DOHH2 (cell line): ENCODE measurements around the gene TMEM87A.

ENCODE experiments used
- H3F3A ChIP-seq: fragments of 200-600 bp; sonication (generic), shearing (Covaris generic); 2 replicates; pipeline ENCODE4 v1.6.0; 2016; ENCODE audit warnings: antibody characterized with exemption, mild to moderate bottlenecking; ENCODE audit not compliant: control insufficient read depth, insufficient read depth
- H3K27ac ChIP-seq: fragments of 200-600 bp; sonication (generic); 2 replicates; pipeline ENCODE4 v1.5.1; 2014; ENCODE audit warnings: low read depth, mild to moderate bottlenecking, low read length, moderate library complexity
- H3K27me3 ChIP-seq: fragments of 200-600 bp; sonication (generic); 2 replicates; pipeline ENCODE4 v1.6.1; 2014; ENCODE audit warnings: mild to moderate bottlenecking, low read length, mixed read lengths; ENCODE audit not compliant: control insufficient read depth
- H3K36me3 ChIP-seq: fragments of 200-600 bp; sonication (generic); 2 replicates; pipeline ENCODE4 v1.6.1; 2014; ENCODE audit warnings: mild to moderate bottlenecking, low read length, moderate library complexity, mixed read lengths; ENCODE audit not compliant: control insufficient read depth
- H3K4me1 ChIP-seq: fragments of 200-600 bp; sonication (generic); 2 replicates; pipeline ENCODE4 v1.6.1; 2014; ENCODE audit warnings: mild to moderate bottlenecking, low read length, mixed read lengths; ENCODE audit not compliant: control insufficient read depth
- H3K4me2 ChIP-seq: fragments of 200-600 bp; sonication (generic); 2 replicates; pipeline ENCODE4 v1.6.0; 2014; ENCODE audit warnings: mild to moderate bottlenecking, low read length, moderate library complexity
- H3K4me3 ChIP-seq: fragments of 200-600 bp; sonication (generic); 2 replicates; pipeline ENCODE4 v1.5.1; 2014; ENCODE audit warnings: mild to moderate bottlenecking, low read length, mixed read lengths
- H3K79me2 ChIP-seq: fragments of 200-600 bp; sonication (generic); 2 replicates; pipeline ENCODE4 v1.6.1; 2014; ENCODE audit warnings: mild to moderate bottlenecking, low read length, mixed read lengths; ENCODE audit not compliant: control insufficient read depth
- H3K9me2 ChIP-seq: fragments of 200-600 bp; sonication (generic); replicated peaks from 2 replicates; pipeline ENCODE4 v1.6.1; 2014; ENCODE audit warnings: mild to moderate bottlenecking, low read length, mixed read lengths; ENCODE audit not compliant: control insufficient read depth
- H3K9me3 ChIP-seq: fragments of 200-600 bp; sonication (generic); 2 replicates; pipeline ENCODE4 v1.6.1; 2014; ENCODE audit warnings: antibody characterized with exemption, low read length, mixed read lengths; ENCODE audit not compliant: control insufficient read depth, insufficient read depth
- H4K20me1 ChIP-seq: fragments of 200-600 bp; sonication (generic); 2 replicates; pipeline ENCODE4 v1.6.0; 2014; ENCODE audit warnings: low read depth, mild to moderate bottlenecking, antibody characterized with exemption, low read length, moderate library complexity; ENCODE audit not compliant: control insufficient read depth, insufficient read depth
- EZH2phosphoT487 ChIP-seq: fragments of 200-600 bp; sonication (generic); IDR thresholded peaks from 2 replicates; pipeline ENCODE4 v1.6.1; 2017; ENCODE audit warnings: borderline replicate concordance, mild to moderate bottlenecking, antibody characterized with exemption, low read length, moderate library complexity, mixed read lengths
- TF ChIP-seq, protein P1 (sequence below): fragments of 200-600 bp; sonication (generic); IDR thresholded peaks from one replicate; pipeline ENCODE4 v1.5.1; 2014; ENCODE audit warnings: antibody characterized with exemption, mild to moderate bottlenecking, low read depth, low read length; ENCODE audit not compliant: poor library complexity, severe bottlenecking

The TMEM87A gene

DNA sequence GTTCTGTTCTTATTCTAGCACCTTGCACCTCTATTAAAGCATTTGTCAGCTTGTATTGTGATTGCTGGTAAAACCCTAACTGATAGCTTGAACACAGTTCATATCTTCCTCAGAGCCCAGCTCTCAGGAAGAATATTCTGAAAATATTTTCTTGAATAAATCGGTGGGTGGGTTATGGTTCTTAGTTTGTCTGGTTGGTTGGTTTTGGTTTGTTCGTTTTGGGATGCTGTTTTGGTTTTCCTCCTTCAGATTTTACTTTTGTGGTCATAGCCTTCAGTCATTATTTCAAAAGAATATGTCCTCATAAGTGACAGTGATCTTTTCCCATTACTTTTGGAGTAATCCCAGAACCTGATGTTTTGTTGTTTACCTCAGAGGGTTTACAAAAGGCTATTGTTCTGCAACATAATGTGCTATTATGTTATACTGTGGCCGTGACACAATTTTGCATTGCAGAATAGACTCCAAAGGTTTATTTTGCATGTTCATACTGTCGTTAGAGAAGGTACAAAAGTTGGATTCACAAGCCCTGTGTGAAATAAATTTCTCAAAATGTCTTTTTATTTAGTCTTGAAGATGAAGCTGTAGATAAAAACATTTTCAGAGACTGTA lies 2.7 kb upstream of the TMEM87A start:
- peak overlapping the region; percentile 70 for H3K4me2 ChIP-seq
- no peaks in the 10 kb centered on the region for H3K27me3 ChIP-seq
- peak overlapping the region; percentile 85 for H3K4me3 ChIP-seq
- peaks cover 48% of the 10 kb centered on the region for H3K79me2 ChIP-seq
- H3K9me3 ChIP-seq: no peaks in the 10 kb centered on the region
- no peak overlapping the region for H3K27ac ChIP-seq
- no peaks in the 10 kb centered on the region for H4K20me1 ChIP-seq
- TF ChIP-seq, protein P1, sequence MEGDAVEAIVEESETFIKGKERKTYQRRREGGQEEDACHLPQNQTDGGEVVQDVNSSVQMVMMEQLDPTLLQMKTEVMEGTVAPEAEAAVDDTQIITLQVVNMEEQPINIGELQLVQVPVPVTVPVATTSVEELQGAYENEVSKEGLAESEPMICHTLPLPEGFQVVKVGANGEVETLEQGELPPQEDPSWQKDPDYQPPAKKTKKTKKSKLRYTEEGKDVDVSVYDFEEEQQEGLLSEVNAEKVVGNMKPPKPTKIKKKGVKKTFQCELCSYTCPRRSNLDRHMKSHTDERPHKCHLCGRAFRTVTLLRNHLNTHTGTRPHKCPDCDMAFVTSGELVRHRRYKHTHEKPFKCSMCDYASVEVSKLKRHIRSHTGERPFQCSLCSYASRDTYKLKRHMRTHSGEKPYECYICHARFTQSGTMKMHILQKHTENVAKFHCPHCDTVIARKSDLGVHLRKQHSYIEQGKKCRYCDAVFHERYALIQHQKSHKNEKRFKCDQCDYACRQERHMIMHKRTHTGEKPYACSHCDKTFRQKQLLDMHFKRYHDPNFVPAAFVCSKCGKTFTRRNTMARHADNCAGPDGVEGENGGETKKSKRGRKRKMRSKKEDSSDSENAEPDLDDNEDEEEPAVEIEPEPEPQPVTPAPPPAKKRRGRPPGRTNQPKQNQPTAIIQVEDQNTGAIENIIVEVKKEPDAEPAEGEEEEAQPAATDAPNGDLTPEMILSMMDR: no peak
- TF ChIP-seq EZH2phosphoT487: no peak
- H3K36me3 ChIP-seq: peaks cover 20% of the 10 kb centered on the region
- no peaks in the 10 kb centered on the region for H3K9me2 ChIP-seq
- peaks cover 35% of the 10 kb centered on the region for H3K4me1 ChIP-seq
- no peaks in the 10 kb centered on the region for H3F3A ChIP-seq

DNA sequence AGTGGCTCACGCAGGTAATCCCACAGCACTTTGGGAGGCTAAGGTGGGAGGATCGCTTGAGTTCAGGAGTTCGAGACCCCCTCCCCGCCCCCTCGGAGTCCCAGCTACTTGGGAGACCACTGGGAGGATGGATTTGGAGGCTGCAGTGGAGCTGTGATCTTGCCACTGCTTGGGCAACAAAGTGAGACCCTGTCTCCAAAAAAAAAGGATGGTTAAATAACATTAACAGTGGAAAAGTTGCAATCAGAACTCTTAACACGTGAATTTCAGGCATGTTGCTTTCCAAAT lies 1.4 kb upstream of the TMEM87A start:
- TF ChIP-seq EZH2phosphoT487: no peak
- TF ChIP-seq, protein P1: no peak
- Histone ChIP-seq H3K79me2 (peaks cover 59% of the 10 kb centered on the region), H3K9me3 (no peaks in the 10 kb centered on the region)

DNA sequence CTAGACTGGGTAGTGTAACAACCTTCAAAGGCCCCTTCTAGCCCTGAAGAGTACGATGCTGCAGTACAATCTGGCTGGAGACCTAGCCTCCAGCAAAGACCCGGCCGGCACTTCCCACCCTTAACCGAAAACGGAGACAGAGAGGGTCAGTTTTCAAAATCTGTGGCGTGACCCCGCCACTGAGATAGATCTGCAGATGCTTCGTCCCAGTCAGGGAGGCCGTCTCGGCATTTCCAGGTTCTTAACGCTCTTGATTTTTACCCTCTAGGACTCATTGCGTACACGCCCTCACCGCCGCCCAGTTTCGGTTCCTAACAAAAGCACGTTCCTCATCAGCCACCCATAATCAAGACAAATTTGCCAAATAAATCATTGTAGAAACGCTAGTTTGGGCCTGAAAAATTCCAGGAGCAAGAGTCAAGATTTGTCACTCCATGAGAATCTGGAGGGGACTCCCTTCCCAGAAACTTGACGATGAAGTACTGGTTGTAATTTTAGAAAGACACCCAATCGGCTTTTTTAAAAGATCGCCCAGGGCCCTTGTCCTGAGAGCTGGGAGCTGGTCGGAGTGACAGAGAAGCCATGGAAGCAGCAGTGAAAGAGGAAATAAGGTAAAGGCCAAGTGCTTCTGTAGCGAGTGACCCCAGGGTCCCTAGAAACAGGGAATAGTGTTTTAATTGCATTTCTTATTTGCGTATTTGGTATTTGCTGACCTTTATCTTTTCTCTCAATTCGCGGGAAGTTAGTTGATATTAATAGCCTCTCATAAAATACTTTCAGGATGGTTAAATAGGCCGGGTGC lies 868 bp upstream of the TMEM87A start:
- Histone ChIP-seq H3F3A (no peaks in the 10 kb centered on the region), H3K4me3 (peak overlapping the region; percentile 85), H3K27me3 (no peaks in the 10 kb centered on the region), H3K9me2 (no peaks in the 10 kb centered on the region), H3K4me1 (peaks cover 33% of the 10 kb centered on the region), H3K36me3 (peaks cover 8% of the 10 kb centered on the region), H3K9me3 (no peaks in the 10 kb centered on the region), H3K4me2 (peak overlapping the region; percentile 70), H3K79me2 (peaks cover 64% of the 10 kb centered on the region), H3K27ac (peak overlapping the region; percentile 71), H4K20me1 (no peaks in the 10 kb centered on the region)
- TF ChIP-seq EZH2phosphoT487: no peak

More for the DNA sequence above, 1.4 kb upstream of the TMEM87A start:
- no peaks in the 10 kb centered on the region for H3K9me2 ChIP-seq
- peak overlapping the region; percentile 85 for H3K4me3 ChIP-seq
- peak overlapping the region; percentile 70 for H3K4me2 ChIP-seq
- H3K27me3 ChIP-seq: no peaks in the 10 kb centered on the region
- peak overlapping the region; percentile 71 for H3K27ac ChIP-seq
- H3F3A ChIP-seq: no peaks in the 10 kb centered on the region
- H3K4me1 ChIP-seq: peaks cover 35% of the 10 kb centered on the region
- no peaks in the 10 kb centered on the region for H4K20me1 ChIP-seq
- peaks cover 13% of the 10 kb centered on the region for H3K36me3 ChIP-seq

DNA sequence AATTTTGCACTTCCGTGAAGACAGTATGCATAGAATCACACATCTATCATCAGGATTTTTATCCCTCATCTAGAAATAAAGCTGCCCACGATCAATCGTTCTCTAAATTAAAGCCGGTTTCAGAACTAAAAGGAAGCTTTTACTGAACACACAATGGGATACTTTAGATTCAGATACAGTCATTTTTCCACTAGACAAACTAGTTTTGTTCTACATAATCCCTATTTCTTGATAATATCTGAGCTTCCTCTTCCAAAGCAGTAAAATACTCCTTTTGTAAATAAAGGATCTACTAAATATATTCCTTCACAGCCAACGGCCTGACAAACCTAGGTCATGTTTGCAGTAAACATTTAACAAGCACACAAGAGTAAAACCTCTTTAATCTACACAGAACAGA lies 2.2 kb downstream of the TMEM87A start:
- Histone ChIP-seq H3K27me3 (no peaks in the 10 kb centered on the region), H3K27ac (no peak overlapping the region), H3K36me3 (peaks cover 29% of the 10 kb centered on the region), H3K4me1 (peaks cover 30% of the 10 kb centered on the region), H3K9me3 (no peaks in the 10 kb centered on the region), H3K9me2 (no peaks in the 10 kb centered on the region), H3F3A (no peaks in the 10 kb centered on the region), H3K4me2 (peak overlapping the region; percentile 43), H3K79me2 (peaks cover 66% of the 10 kb centered on the region), H3K4me3 (peak overlapping the region; percentile 19; the same call in 1 of the 2 replicates), H4K20me1 (no peaks in the 10 kb centered on the region)
- TF ChIP-seq, protein P1: no peak
- TF ChIP-seq EZH2phosphoT487: no peak
